OCI-LY7 (cell line): ENCODE measurements around the gene IRGC. TPM values are rescaled to one million over a fixed set of nuclear protein-coding genes. Genes with fewer than 3 reads are reported as not detected.

Source experiments
- BruUV-seq: library from RNA; stranded (reverse); fragments of 400-500 nt; replicated peaks from 2 replicates; lab custom pipeline; 2021; lab: Mats Ljungman, UMichigan
- CTCF ChIA-PET: fragments of 300-600 bp; sonication (Branson Sonifier 250); formaldehyde crosslinking; loops from one replicate; lab custom pipeline; 2022; ENCODE audit warnings: antibody characterized with exemption; ENCODE audit not compliant: unreplicated experiment; lab: Charles Lee
- POLR2A ChIA-PET: fragments of 300-600 bp; sonication (Branson Sonifier 250); formaldehyde crosslinking; loops from one replicate; lab custom pipeline; 2022; ENCODE audit warnings: antibody characterized with exemption; lab: Charles Lee
- DNase-seq: peaks from one replicate; pipeline ENCODE4 v3.0.0-alpha.2; 2015; ENCODE audit warnings: low spot score
- H2AFZ ChIP-seq: fragments of 200-600 bp; sonication (generic), shearing (Covaris generic); 2 replicates; pipeline ENCODE4 v1.6.1; 2014; ENCODE audit warnings: mild to moderate bottlenecking, antibody characterized with exemption, low read length, moderate library complexity
- H3K27ac ChIP-seq: fragments of 200-600 bp; sonication (generic); 2 replicates; pipeline ENCODE4 v1.5.1; 2014; ENCODE audit warnings: mixed run types, low read depth, mild to moderate bottlenecking, moderate library complexity, low read length, inconsistent platforms; ENCODE audit not compliant: poor library complexity, severe bottlenecking
- H3K36me3 ChIP-seq: fragments of 200-600 bp; sonication (generic); 2 replicates; pipeline ENCODE4 v1.6.1; 2014; ENCODE audit warnings: mild to moderate bottlenecking, antibody characterized with exemption, low read length, moderate library complexity, mixed read lengths; ENCODE audit not compliant: insufficient read depth
- H3K4me1 ChIP-seq: fragments of 200-600 bp; sonication (generic); 2 replicates; pipeline ENCODE4 v1.5.1; 2014; ENCODE audit warnings: mild to moderate bottlenecking, low read length; ENCODE audit not compliant: insufficient read depth, poor library complexity, severe bottlenecking
- H3K4me2 ChIP-seq: fragments of 200-600 bp; sonication (generic); 2 replicates; pipeline ENCODE4 v1.6.1; 2014; ENCODE audit warnings: mild to moderate bottlenecking, low read length
- H3K4me3 ChIP-seq: fragments of 200-600 bp; sonication (generic); 2 replicates; pipeline ENCODE4 v1.5.1; 2014; ENCODE audit warnings: mild to moderate bottlenecking, low read depth, low read length; ENCODE audit not compliant: poor library complexity, severe bottlenecking
- H3K79me2 ChIP-seq: fragments of 200-600 bp; sonication (generic); 2 replicates; pipeline ENCODE4 v1.6.1; 2016; ENCODE audit warnings: low read depth, mild to moderate bottlenecking, low read length, moderate library complexity, mixed read lengths; ENCODE audit not compliant: insufficient read depth
- H3K9me2 ChIP-seq: fragments of 200-600 bp; sonication (generic); 2 replicates; pipeline ENCODE4 v1.6.1; 2016; ENCODE audit warnings: mild to moderate bottlenecking, low read length, mixed read lengths; ENCODE audit not compliant: insufficient read depth
- H3K9me3 ChIP-seq: fragments of 200-600 bp; sonication (generic); 2 replicates; pipeline ENCODE4 v1.6.1; 2014; ENCODE audit warnings: mild to moderate bottlenecking, mixed run types, low read length, mixed read lengths
- H4K20me1 ChIP-seq: fragments of 200-600 bp; sonication (generic); 2 replicates; pipeline ENCODE4 v1.6.1; 2014; ENCODE audit warnings: mild to moderate bottlenecking, antibody characterized with exemption, low read length, moderate library complexity, mixed read lengths; ENCODE audit not compliant: insufficient read depth
- CTCF ChIP-seq: fragments of 200-600 bp; sonication (generic); conservative IDR thresholded peaks from 2 replicates; pipeline ENCODE4 v1.5.1; 2014; ENCODE audit warnings: mild to moderate bottlenecking, antibody characterized with exemption, low read length, moderate library complexity, mixed read lengths
- EZH2phosphoT487 ChIP-seq: fragments of 200-600 bp; sonication (generic); IDR thresholded peaks from 2 replicates; pipeline ENCODE4 v1.6.1; 2018; ENCODE audit warnings: low read depth, borderline replicate concordance, mild to moderate bottlenecking, mixed run types, antibody characterized with exemption, low read length, moderate library complexity, mixed read lengths
- intact Hi-C: fragments of 100-400 bp; cut with micrococcal nuclease; formaldehyde crosslinking; loops from one replicate; pipeline ENCODE4 v1.10.0; 2022; ENCODE audit not compliant: unreplicated experiment
- total RNA-seq, 2 experiments: library from RNA; depleted of rRNA in 1 of 2; stranded (reverse); fragments of >200 nt in 1 of 2; shearing (Covaris generic) in 1 of 2; gene quantifications; 2 replicates each; pipeline ENCODE4 v1.2.3, GENCODE V29; 2014 to 2022

IRGC gene
- total RNA-seq, 2 experiments from 2014 or later, result not detected

- Histone ChIP-seq H3K9me2 (no peaks in the 10 kb centered on the region), H3K4me3 (no peak overlapping the region), H3K36me3 (no peaks in the 10 kb centered on the region), H4K20me1 (no peaks in the 10 kb centered on the region), H3K4me1 (no peaks in the 10 kb centered on the region), H2AFZ (no peak overlapping the region), H3K79me2 (no peaks in the 10 kb centered on the region), H3K9me3 (no peaks in the 10 kb centered on the region), H3K27ac (no peak overlapping the region), H3K4me2 (no peak overlapping the region)
- POLR2A ChIA-PET, result no interaction called here
- DNase-seq, result no peak
- no peak for TF ChIP-seq CTCF
- TF ChIP-seq EZH2phosphoT487, result no peak
- BruUV-seq, result no TSS peak
- intact Hi-C loops, result no loop called here
- CTCF ChIA-PET, result no interaction called here
These were observed 41.3 kb upstream of the IRGC start for GRCh38 chr19:43674596-43674995.

- BruUV-seq, result no TSS peak
- H3K4me2 ChIP-seq, result no peak overlapping the region
- H3K79me2 ChIP-seq, result no peaks in the 10 kb centered on the region
- DNase-seq, result no peak
- H3K9me2 ChIP-seq, result no peaks in the 10 kb centered on the region
- no peaks in the 10 kb centered on the region for H3K36me3 ChIP-seq
- H3K4me3 ChIP-seq, result no peak overlapping the region
- no peak overlapping the region for H2AFZ ChIP-seq
- no peak overlapping the region for H3K27ac ChIP-seq
- no peaks in the 10 kb centered on the region for H4K20me1 ChIP-seq
- ChIA-PET POLR2A (no interaction called here), CTCF (no interaction called here)
- intact Hi-C loops, result no loop called here
- no peaks in the 10 kb centered on the region for H3K4me1 ChIP-seq
- TF ChIP-seq EZH2phosphoT487 (no peak), CTCF (no peak)
- no peaks in the 10 kb centered on the region for H3K9me3 ChIP-seq
These were observed 40.5 kb upstream of the IRGC start for GRCh38 chr19:43675269-43675879.

GRCh38 chr19:43675906-43676305 lies 40.0 kb upstream of the IRGC start:
- TF ChIP-seq CTCF (no peak), EZH2phosphoT487 (no peak)
- H3K4me1 ChIP-seq, result no peaks in the 10 kb centered on the region
- H3K9me3 ChIP-seq, result no peaks in the 10 kb centered on the region
- ChIA-PET CTCF (no interaction called here), POLR2A (no interaction called here)
- H3K36me3 ChIP-seq, result no peaks in the 10 kb centered on the region
- no peak overlapping the region for H2AFZ ChIP-seq
- H3K4me3 ChIP-seq, result no peak overlapping the region
- BruUV-seq, result no TSS peak
- no peaks in the 10 kb centered on the region for H3K79me2 ChIP-seq
- no peak overlapping the region for H3K27ac ChIP-seq
- no peak for DNase-seq
- no peaks in the 10 kb centered on the region for H3K9me2 ChIP-seq
- no peaks in the 10 kb centered on the region for H4K20me1 ChIP-seq
- no peak overlapping the region for H3K4me2 ChIP-seq
- intact Hi-C loops, result no loop called here
